ELR (cell line): Measurements from ENCODE around the gene SDK2.

Experiments
- DNase-seq: peaks from one replicate; pipeline ENCODE4 v3.0.0-alpha.2; 2015; ENCODE audit warnings: low read depth

SDK2 gene

GRCh38 chr17:73360961-73361761, 283.1 kb downstream of the SDK2 start:
- no peak for DNase-seq

- no peak for DNase-seq
Measured at GRCh38 chr17:73359987-73360410, 284.2 kb downstream of the SDK2 start.

DNA sequence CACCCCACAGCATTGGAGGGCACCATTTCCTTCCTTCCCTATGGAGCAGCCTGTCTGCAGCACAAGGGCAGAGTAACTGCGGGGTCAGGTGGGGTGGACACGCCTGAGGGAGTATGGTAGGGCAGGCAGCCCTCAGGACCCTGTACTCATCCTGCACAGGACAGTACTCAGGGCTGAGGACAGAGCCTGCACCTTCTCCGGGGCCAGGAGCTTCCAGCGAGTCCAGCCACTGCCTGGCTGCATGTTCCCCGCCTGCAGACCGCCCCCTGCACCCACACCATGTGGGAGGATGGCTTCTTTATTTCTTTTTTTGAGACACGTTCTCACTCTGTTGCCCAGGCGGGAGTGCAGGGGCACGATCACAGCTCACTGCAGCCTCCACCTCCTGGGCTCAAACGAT, 284.9 kb downstream of the SDK2 start:
- DNase-seq: no peak

DNA sequence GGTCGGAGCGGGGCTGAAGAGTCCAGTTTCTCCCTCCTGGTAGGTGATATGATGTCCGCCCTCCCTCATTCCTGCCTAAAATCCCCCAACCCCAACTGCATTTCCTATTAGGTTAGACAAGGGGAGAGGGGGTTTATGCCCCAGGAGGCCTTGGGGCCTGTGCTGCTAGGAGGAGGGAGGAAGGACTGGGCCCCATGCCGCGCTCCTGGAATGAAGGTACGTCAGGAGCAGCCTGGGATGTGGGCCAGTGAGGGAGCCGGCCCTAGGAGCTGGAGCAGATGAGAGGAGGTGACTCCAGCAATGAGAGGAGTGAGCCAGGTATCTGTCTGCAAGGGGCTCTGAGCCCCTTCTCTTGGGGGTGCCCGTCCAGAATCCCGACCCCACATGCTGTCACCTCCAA, 285.6 kb downstream of the SDK2 start:
- no peak for DNase-seq

DNA sequence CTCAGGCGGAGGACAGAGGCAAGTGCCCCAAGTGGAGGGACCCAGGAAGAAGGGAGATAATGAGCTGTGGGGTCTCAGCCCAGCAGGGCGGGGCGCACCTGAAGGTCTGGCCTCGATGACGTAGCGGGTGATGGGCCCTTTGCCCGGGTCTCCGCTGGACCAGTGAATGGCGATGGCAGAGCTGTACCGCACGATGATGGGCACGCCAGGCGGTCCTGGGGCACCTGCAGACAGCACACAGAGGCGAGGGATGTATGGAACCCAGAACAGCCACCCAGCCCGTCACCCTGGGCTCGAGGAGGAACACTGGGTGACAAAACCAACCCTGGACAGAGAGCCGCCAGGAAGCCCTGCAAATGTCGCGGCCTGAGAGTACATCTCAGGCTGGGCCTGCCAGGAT, 286.3 kb downstream of the SDK2 start:
- DNase-seq: no peak

GRCh38 chr17:73357318-73357717, 286.9 kb downstream of the SDK2 start:
- DNase-seq: no peak

DNA sequence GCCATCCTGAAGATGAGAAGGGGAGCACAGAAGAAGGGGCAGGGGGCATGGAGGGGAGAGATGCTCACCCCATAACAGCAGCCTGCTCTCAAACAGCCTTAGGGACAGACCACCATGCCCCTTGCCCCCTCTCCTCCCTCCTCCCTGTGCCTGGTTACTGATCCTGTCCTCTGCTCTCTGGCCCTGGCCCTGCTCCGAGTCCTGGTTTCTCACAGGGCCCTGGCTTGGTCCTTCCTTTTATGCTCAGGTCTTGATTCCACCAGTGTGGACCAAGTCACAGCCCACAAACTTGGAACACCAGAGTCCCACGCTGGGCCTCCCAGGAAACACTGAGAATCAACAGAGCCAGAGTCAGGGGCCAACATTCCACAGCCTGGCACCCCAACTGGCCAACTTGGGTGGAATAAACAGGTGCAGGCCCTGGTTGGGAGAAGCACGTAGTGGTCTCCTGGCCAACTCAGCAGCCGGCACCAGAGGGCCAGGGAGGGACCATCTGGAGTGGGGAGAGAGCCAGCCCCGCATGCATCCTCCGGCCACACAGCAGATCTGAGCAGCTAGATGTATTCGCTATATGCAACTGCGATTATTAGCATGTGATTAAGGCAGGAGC, 287.6 kb downstream of the SDK2 start:
- DNase-seq: no peak

DNA sequence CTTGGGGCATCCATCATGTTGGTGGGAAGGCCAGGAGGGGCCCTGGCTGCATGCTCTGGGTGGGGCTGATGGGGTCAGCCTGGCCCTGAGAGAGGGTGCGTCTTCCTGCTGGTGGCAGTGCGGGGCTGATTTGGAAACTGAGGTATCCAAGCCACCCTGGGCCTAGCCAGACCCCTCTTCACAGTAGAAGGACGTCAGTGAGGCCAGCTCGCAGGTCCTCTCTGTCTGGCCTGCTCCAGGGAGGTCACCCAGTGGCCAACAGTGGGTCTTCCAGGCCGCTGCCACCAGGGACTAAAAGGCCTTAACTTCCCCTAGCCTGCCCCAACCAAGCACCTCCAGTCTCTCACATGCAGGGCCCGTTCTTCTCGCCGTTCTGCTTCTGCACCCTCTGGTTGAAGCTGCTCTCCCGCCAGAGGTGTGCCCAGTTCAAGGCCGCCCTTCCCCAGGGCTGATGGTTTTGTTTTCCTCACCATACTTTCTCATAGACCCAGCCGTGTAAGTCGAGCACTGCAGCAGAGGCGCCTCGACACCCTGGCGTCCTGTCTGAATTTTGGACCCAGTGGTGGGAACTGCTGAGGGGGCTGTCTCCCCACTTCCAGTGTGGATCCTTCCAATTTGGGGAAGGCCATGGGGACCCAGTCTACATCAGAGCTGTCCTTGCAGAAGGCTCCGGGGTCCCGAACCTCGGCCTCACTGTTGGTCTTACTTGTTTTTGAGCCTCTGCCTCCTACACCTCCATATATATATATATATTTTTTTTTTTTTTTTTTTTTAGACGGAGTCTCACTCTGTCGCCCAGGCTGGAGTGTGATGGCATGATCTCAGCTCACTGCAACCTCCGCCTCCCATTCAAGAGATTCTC, 289.6 kb downstream of the SDK2 start:
- no peak for DNase-seq

- DNase-seq: no peak
Measured at GRCh38 chr17:73352261-73352660, 292.0 kb downstream of the SDK2 start.

- DNase-seq: no peak
Measured at GRCh38 chr17:73351764-73352163, 292.5 kb downstream of the SDK2 start.

GRCh38 chr17:73350864-73351263, 293.4 kb downstream of the SDK2 start:
- DNase-seq: no peak

DNA sequence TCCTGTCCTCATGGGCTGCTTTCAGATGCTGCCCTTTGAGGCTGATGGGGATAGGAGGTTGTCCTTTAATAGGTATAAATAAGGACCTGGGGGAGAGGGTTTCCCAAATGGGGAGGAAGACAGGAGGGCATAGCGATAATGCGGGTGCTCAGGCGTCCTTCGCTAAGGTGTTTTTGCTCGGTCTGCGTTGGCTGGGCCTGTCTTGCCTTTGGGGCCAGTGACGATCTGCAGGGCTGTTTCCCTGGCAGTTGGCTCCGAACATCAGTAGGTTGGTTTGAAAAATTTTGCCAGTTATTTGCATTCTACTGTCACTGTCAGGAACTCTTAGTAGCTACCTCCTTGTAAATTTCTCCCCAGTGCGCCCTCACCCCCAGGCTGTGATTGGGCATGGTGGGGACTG, 294.6 kb downstream of the SDK2 start:
- DNase-seq: no peak

DNA sequence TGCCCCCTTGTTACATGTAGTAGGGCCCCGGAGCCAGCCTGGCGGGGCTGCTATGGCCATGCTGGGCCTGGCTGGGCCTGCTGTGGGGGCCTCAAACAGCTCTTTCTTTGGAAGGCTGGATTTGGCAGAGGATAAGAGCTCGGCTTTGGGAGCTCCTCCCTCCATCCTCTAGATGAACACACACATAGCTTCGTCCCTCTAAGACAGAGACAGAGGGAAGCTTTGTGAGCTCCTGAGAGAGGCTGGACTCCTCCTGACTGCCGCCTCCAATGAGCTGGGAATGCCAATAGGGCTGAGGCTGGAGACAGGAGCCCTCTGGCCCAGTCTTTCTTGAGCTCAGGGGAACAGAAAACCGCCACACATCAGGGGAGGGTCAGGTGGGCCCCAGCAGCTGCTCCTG, 295.1 kb downstream of the SDK2 start:
- no peak for DNase-seq

GRCh38 chr17:73348829-73349095, 295.5 kb downstream of the SDK2 start:
- no peak for DNase-seq

DNA sequence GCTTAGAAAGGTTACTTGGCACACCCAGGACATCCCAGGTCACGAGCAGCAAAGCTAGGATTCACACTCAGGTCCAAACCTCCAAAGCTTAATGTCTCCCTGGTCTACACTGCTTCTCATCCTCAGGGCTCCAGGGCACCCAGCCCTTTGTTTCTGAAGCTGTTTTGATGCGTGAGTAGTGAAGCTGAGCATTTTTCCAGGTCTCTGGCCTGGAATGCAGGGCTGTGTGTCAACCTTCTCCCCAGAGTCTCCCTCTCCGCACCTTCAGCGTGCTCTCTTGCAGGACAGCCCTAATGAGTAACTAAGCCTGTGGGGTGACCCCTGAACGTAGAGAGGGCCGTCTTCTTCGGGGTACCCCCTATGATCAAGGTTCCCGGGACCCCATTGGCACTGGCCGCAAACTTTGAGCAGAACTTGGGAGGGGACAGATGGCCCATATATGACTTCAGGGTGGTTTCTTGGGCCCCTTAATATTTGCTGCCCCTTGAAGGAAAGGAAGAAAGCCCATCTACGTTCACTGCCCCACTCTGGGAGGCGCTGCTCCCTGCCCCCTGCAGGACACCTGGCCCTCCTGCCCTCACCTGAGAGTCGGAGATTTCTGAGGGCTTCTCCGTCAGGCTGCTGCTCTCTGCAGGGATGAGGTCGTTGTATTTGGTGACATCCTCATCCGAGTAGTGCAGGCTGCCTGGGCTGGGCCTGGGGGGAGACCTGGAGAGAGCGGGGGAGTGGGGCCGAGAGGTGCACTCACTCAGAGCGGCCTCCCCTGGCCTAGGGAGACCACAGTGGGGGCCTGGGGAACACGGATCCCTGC, 296.0 kb downstream of the SDK2 start:
- no peak for DNase-seq

GRCh38 chr17:73347351-73347750, 296.9 kb downstream of the SDK2 start:
- no peak for DNase-seq

- no peak for DNase-seq
Measured at GRCh38 chr17:73346501-73347162, 297.6 kb downstream of the SDK2 start.

DNA sequence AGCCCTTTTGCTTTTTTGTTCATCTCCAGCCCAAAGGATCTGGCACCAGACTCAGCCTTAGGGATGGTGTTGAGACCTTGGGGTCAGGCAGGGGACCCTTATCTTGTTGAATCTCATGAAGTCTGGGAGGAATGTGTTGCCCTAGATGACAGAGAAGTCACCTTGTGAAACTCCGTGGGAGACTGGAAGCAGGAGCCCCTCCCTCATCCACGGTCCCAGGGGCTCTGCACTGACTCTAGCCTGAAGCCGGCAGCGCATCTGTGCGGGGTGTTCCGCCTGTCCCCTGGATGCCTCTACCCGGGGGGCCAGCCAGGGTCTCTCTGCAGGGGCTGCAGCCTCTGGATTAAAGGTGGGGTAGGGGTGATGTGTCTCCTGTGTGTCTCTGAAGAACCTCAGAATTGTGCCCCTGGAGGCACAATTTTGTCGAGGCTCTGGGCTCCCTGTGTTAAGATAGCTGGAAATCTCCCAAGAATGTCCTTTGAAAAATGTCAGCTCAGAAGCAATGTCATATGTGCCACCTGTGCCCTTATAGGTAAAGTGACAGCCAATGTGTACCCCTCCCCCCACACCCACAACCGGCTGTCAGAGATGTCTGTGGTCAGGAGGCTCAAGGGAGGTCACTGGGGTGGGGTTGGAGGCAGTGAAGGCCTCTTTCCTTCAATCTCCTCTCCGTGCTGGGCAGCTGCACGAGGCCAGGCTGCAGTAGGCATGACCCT, 300.3 kb downstream of the SDK2 start:
- no peak for DNase-seq

DNA sequence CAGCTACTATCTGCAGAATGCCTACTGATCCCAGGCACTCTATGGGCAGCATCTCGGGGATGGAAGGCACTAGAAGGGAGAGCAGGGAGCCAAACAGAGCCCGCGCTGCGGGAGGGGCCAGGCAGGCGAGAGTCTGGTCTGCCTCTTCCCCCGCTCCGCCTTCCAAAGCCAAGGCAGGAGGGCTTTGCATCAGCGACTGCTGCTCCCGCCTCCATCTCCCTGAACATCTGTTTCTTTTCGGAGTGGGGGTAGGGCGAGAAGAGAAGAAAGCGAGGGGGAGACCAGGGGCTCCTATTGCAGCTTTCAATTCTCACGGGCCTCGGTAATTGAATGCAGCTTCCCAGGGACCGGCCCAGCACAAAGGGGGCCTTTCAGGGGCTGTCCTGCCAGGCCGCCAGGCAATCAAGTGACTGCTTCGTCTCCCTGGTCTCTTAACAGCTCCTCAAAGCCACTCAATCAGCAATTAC, 301.0 kb downstream of the SDK2 start:
- DNase-seq: peak; percentile 82

GRCh38 chr17:73342541-73343167, 301.6 kb downstream of the SDK2 start:
- DNase-seq: peak; percentile 79
